GM20431 (cell line): Measurements from ENCODE around the gene PYGO1.

ENCODE experiments used
- in situ Hi-C: fragments of 300-500 bp; cut with MseI, MboI; formaldehyde crosslinking; loops from one replicate; pipeline ENCODE4 v1.15.0; 2020; ENCODE audit warnings: low sequenced_read_pairs; ENCODE audit not compliant: unreplicated experiment

Gene PYGO1

GRCh38 chr15:55574096-55574495 is 14.0 kb downstream of the PYGO1 start:
- in situ Hi-C loops = no loop called here

- in situ Hi-C loops = no loop called here
Observed at GRCh38 chr15:55573224-55573623, 14.9 kb downstream of the PYGO1 start.

GRCh38 chr15:55564347-55565145 is 23.6 kb downstream of the PYGO1 start:
- in situ Hi-C loops = no loop called here

GRCh38 chr15:55562601-55563000 is 25.5 kb downstream of the PYGO1 start:
- in situ Hi-C loops = no loop called here

- in situ Hi-C loops = no loop called here
Observed at GRCh38 chr15:55555089-55555488, 33.1 kb downstream of the PYGO1 start.

GRCh38 chr15:55552926-55553325 is 35.2 kb downstream of the PYGO1 start:
- in situ Hi-C loops = no loop called here

GRCh38 chr15:55552451-55552850 is 35.7 kb downstream of the PYGO1 start:
- in situ Hi-C loops = no loop called here

- in situ Hi-C loops = no loop called here
Observed at GRCh38 chr15:55549305-55549704, 38.8 kb downstream of the PYGO1 start.

- in situ Hi-C loops = no loop called here
Observed at GRCh38 chr15:55546718-55547117, 41.4 kb downstream of the PYGO1 start.

GRCh38 chr15:55535436-55535835 is 52.7 kb downstream of the PYGO1 start:
- in situ Hi-C loops = no loop called here

- in situ Hi-C loops = no loop called here
Observed at GRCh38 chr15:55532944-55533343, 55.2 kb downstream of the PYGO1 start.

- in situ Hi-C loops = no loop called here
Observed at GRCh38 chr15:55530861-55531313, 57.3 kb downstream of the PYGO1 start.

- in situ Hi-C loops = no loop called here
Observed at GRCh38 chr15:55528812-55529211, 59.3 kb downstream of the PYGO1 start.

- in situ Hi-C loops = no loop called here
Observed at GRCh38 chr15:55527150-55527549, 61.0 kb downstream of the PYGO1 start.

GRCh38 chr15:55526559-55527036 is 61.5 kb downstream of the PYGO1 start:
- in situ Hi-C loops = no loop called here

- in situ Hi-C loops = no loop called here
Observed at GRCh38 chr15:55522742-55523450, 65.2 kb downstream of the PYGO1 start.

GRCh38 chr15:55518641-55519040 is 69.5 kb downstream of the PYGO1 start:
- in situ Hi-C loops = no loop called here

- in situ Hi-C loops = no loop called here
Observed at GRCh38 chr15:55518009-55518408, 70.1 kb downstream of the PYGO1 start.

- in situ Hi-C loops = no loop called here
Observed at GRCh38 chr15:55515991-55516776, 72.0 kb downstream of the PYGO1 start.

GRCh38 chr15:55515491-55515890 is 72.7 kb downstream of the PYGO1 start:
- in situ Hi-C loops = no loop called here
